Caco-2 (cell line): ENCODE data around the gene C22orf39. TPM values are rescaled to one million over a fixed set of nuclear protein-coding genes. Genes with fewer than 3 reads are reported as not detected.

Experiments used
- BruUV-seq: library from RNA; stranded (reverse); fragments of 400-500 nt; replicated peaks from 2 replicates; lab custom pipeline; 2021; lab: Mats Ljungman, UMichigan
- CTCF ChIA-PET: fragments of 300-600 bp; sonication (Branson Sonifier 250); formaldehyde crosslinking; loops from one replicate; lab custom pipeline; 2022; ENCODE audit warnings: antibody characterized with exemption; lab: Charles Lee
- POLR2A ChIA-PET: fragments of 300-600 bp; sonication (Branson Sonifier 250); formaldehyde crosslinking; loops from one replicate; lab custom pipeline; 2022; ENCODE audit warnings: antibody characterized with exemption; lab: Charles Lee
- DNase-seq, 2 experiments: peaks; one replicate each; pipeline versions ENCODE4 v3.0.0 to v3.0.0-alpha.2; 2020 to 2022
- H3K27me3 ChIP-seq: replicated peaks from 2 replicates; pipeline ENCODE4 v1.6.0; 2011; ENCODE audit warnings: low read length; ENCODE audit not compliant: control insufficient read depth, insufficient read depth
- H3K36me3 ChIP-seq: 2 replicates; pipeline ENCODE4 v1.5.1; 2011; ENCODE audit warnings: low read length; ENCODE audit not compliant: control insufficient read depth, insufficient read depth
- H3K4me1 ChIP-seq: fragments of 250-450 bp; sonication (Bioruptor Pico); 2 replicates; pipeline ENCODE4 v1.5.1; 2020; ENCODE audit warnings: mild to moderate bottlenecking
- H3K4me3 ChIP-seq: 2 replicates; pipeline ENCODE4 v1.5.1; 2011; ENCODE audit warnings: low read depth, mild to moderate bottlenecking, control low read depth, low read length
- H3K9me3 ChIP-seq: fragments of 250-450 bp; sonication (Bioruptor Pico); 2 replicates; pipeline ENCODE4 v1.5.1; 2020; ENCODE audit warnings: mild to moderate bottlenecking, moderate library complexity
- H3K27ac Mint-ChIP-seq: one replicate; pipeline ENCODE4 v1.8.0; 2022; ENCODE audit warnings: mixed read lengths; ENCODE audit not compliant: unreplicated experiment
- H3K27me3 Mint-ChIP-seq: one replicate; pipeline ENCODE4 v1.8.0; 2022; ENCODE audit warnings: mixed read lengths; ENCODE audit not compliant: insufficient read depth, unreplicated experiment
- H3K36me3 Mint-ChIP-seq: one replicate; pipeline ENCODE4 v1.8.0; 2022; ENCODE audit warnings: mild to moderate bottlenecking, mixed read lengths; ENCODE audit not compliant: insufficient read depth, unreplicated experiment
- H3K4me1 Mint-ChIP-seq: one replicate; pipeline ENCODE4 v1.8.0; 2022; ENCODE audit warnings: low read depth, mixed read lengths; ENCODE audit not compliant: unreplicated experiment
- H3K4me3 Mint-ChIP-seq: one replicate; pipeline ENCODE4 v1.8.0; 2022; ENCODE audit warnings: mild to moderate bottlenecking, moderate library complexity, mixed read lengths; ENCODE audit not compliant: unreplicated experiment
- H3K9me3 Mint-ChIP-seq: one replicate; pipeline ENCODE4 v1.8.0; 2022; ENCODE audit warnings: mixed read lengths; ENCODE audit not compliant: unreplicated experiment
- intact Hi-C: fragments of 100-400 bp; cut with micrococcal nuclease; formaldehyde crosslinking; loops from one replicate; pipeline ENCODE4 v1.10.0; 2022; ENCODE audit not compliant: unreplicated experiment
- total RNA-seq: library from RNA; stranded (reverse); gene quantifications from 2 replicates; pipeline ENCODE4 v1.2.3, GENCODE V29; 2022
- TF ChIP-seq, protein P1 (sequence below), 2 experiments: fragments of 200-600 bp in 1 of 2; IDR thresholded peaks; 1 replicate in 1 of 2; 2 replicates in 1 of 2; pipeline versions ENCODE4 v1.5.1 to v1.8.0; 2011 to 2022; ENCODE audit warnings: antibody characterized with exemption in 1 of 2, control low read depth in 1 of 2, inconsistent platforms in 1 of 2, low read depth in 1 of 2, low read length in 1 of 2, mild to moderate bottlenecking in 1 of 2, moderate library complexity in 1 of 2; ENCODE audit not compliant: insufficient read depth in 1 of 2, severe bottlenecking in 1 of 2, unreplicated experiment in 1 of 2

The C22orf39 gene
- total RNA-seq, 1 experiment from 2014 or later, result 36.1 TPM

GRCh38 chr22:19422440-19423301 lies 24.8 kb downstream of the C22orf39 start:
- no peak overlapping the region for H3K27ac Mint-ChIP-seq
- POLR2A ChIA-PET, result interaction anchor here (0.5 kb wide), 1 partner anchor 9 kb away, joined by 3 read pairs; the partner anchor contains the start of gene HIRA
- TF ChIP-seq, protein P1, sequence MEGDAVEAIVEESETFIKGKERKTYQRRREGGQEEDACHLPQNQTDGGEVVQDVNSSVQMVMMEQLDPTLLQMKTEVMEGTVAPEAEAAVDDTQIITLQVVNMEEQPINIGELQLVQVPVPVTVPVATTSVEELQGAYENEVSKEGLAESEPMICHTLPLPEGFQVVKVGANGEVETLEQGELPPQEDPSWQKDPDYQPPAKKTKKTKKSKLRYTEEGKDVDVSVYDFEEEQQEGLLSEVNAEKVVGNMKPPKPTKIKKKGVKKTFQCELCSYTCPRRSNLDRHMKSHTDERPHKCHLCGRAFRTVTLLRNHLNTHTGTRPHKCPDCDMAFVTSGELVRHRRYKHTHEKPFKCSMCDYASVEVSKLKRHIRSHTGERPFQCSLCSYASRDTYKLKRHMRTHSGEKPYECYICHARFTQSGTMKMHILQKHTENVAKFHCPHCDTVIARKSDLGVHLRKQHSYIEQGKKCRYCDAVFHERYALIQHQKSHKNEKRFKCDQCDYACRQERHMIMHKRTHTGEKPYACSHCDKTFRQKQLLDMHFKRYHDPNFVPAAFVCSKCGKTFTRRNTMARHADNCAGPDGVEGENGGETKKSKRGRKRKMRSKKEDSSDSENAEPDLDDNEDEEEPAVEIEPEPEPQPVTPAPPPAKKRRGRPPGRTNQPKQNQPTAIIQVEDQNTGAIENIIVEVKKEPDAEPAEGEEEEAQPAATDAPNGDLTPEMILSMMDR (IDR thresholded peaks at IDR 0.05; ENCODE audit: insufficient read depth in 1 of 2, low read depth in 1 of 2, low read length in 1 of 2, severe bottlenecking in 1 of 2, unreplicated experiment in 1 of 2), result no peak

DNA sequence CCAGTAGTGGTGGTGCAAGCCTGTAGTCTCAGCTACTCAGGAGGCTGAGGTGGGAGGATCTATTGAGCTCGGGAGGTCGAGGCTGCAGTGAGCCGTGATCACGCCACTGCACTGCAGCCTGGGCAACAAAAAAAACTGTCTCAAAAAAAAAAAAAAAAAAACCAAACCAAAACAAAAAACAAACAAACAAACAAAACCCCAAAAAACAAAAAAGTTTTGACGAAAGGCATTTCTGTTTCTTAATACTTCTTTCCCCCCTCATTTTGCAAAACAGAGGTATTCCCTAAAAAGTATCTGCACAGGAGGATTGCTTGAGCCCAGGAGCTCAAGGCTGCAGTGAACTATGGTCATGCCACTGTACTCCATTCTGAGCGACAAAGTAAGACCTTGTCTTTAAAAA lies 27.2 kb downstream of the C22orf39 start:
- Mint-ChIP-seq H3K9me3 (no peaks in the 10 kb centered on the region), H3K4me3 (no peak overlapping the region), H3K27ac (no peak overlapping the region), H3K4me1 (peaks cover 15% of the 10 kb centered on the region), H3K36me3 (peaks cover 15% of the 10 kb centered on the region), H3K27me3 (no peaks in the 10 kb centered on the region)
- ChIA-PET CTCF (no interaction called here), POLR2A (no interaction called here)
- no peaks in the 10 kb centered on the region for H3K36me3 ChIP-seq
- no peak overlapping the region for H3K4me3 ChIP-seq
- intact Hi-C loops, result no loop called here
- no peaks in the 10 kb centered on the region for H3K27me3 ChIP-seq
- H3K9me3 ChIP-seq, result no peaks in the 10 kb centered on the region
- BruUV-seq, result no TSS peak
- no peaks in the 10 kb centered on the region for H3K4me1 ChIP-seq
- DNase-seq, result no peak
- TF ChIP-seq, protein P1 (IDR thresholded peaks at IDR 0.05; ENCODE audit: insufficient read depth in 1 of 2, low read depth in 1 of 2, low read length in 1 of 2, severe bottlenecking in 1 of 2, unreplicated experiment in 1 of 2), result no peak

More at GRCh38 chr22:19422440-19423301, 24.8 kb downstream of the C22orf39 start:
- Histone ChIP-seq H3K4me1 (no peaks in the 10 kb centered on the region), H3K9me3 (no peaks in the 10 kb centered on the region), H3K27me3 (no peaks in the 10 kb centered on the region), H3K36me3 (no peaks in the 10 kb centered on the region; the same call in 1 of the 2 replicates), H3K4me3 (no peak overlapping the region)
- no peaks in the 10 kb centered on the region for H3K27me3 Mint-ChIP-seq
- H3K36me3 Mint-ChIP-seq, result peaks cover 10% of the 10 kb centered on the region
- no peaks in the 10 kb centered on the region for H3K9me3 Mint-ChIP-seq
- H3K4me1 Mint-ChIP-seq, result peaks cover 15% of the 10 kb centered on the region
- H3K4me3 Mint-ChIP-seq, result no peak overlapping the region
- CTCF ChIA-PET, result interaction anchor here (1.0 kb wide), 1 partner anchor 51 kb away, joined by 4 read pairs; no protein-coding TSS in a partner anchor
- intact Hi-C loops, result no loop called here
- DNase-seq, result no peak
- no TSS peak for BruUV-seq

GRCh38 chr22:19419464-19420178 lies 27.9 kb downstream of the C22orf39 start:
- Histone ChIP-seq H3K27me3 (no peaks in the 10 kb centered on the region), H3K9me3 (no peaks in the 10 kb centered on the region), H3K36me3 (no peaks in the 10 kb centered on the region), H3K4me1 (no peaks in the 10 kb centered on the region), H3K4me3 (no peak overlapping the region)
- Mint-ChIP-seq H3K36me3 (peaks cover 15% of the 10 kb centered on the region), H3K4me1 (peaks cover 15% of the 10 kb centered on the region), H3K4me3 (no peak overlapping the region), H3K9me3 (no peaks in the 10 kb centered on the region), H3K27ac (no peak overlapping the region), H3K27me3 (no peaks in the 10 kb centered on the region)
- intact Hi-C loops, result no loop called here
- no TSS peak for BruUV-seq
- CTCF ChIA-PET, result no interaction called here
- POLR2A ChIA-PET, result no interaction called here
- TF ChIP-seq, protein P1 (IDR thresholded peaks at IDR 0.05; ENCODE audit: insufficient read depth in 1 of 2, low read depth in 1 of 2, low read length in 1 of 2, severe bottlenecking in 1 of 2, unreplicated experiment in 1 of 2), result no peak
- no peak for DNase-seq
